Right atrium auricular region (tissue), 2 donors: ENCODE data around the gene SMIM38. TPM values are rescaled to one million over a fixed set of nuclear protein-coding genes. Genes with fewer than 3 reads are reported as not detected.
"Not testable (repeated sequence)": the region's sequence is repeated elsewhere in the genome, so short reads cannot be mapped to it uniquely, and the experiment has no call there.

Experiments
- DNase-seq: peaks from one replicate; pipeline ENCODE4 v3.0.0-alpha.2; 2019; ENCODE audit warnings: low spot score
- H3K27ac ChIP-seq, 2 donors: fragments of 200-600 bp; sonication (generic); 1 replicate in 1 of 2; 2 replicates in 1 of 2; pipeline ENCODE4 v1.5.1; 2016 to 2019
- H3K27me3 ChIP-seq, 2 donors: fragments of 200-600 bp; sonication (generic); one replicate each; pipeline versions ENCODE4 v1.5.1 to v1.6.0; 2017 to 2019
- H3K36me3 ChIP-seq: fragments of 200-600 bp; sonication (generic); one replicate; pipeline ENCODE4 v1.5.1; 2016
- H3K4me1 ChIP-seq, 2 donors: fragments of 200-600 bp; sonication (generic); one replicate each; pipeline versions ENCODE4 v1.5.1 to v1.6.0; 2017 to 2019
- H3K4me3 ChIP-seq, 2 donors: fragments of 200-600 bp; sonication (generic); 1 replicate in 1 of 2; 2 replicates in 1 of 2; pipeline ENCODE4 v1.5.1; 2017 to 2019; ENCODE audit warnings: mild to moderate bottlenecking in 1 of 2, moderate library complexity in 1 of 2
- H3K9me3 ChIP-seq, 2 donors: fragments of 200-600 bp; sonication (generic); one replicate each; pipeline ENCODE4 v1.5.1; 2019
- total RNA-seq, 2 donors: library from RNA; depleted of rRNA; stranded (reverse); fragments of >200 nt; gene quantifications; one replicate each; pipeline ENCODE4 v1.1.0, GENCODE V29; 2016
- TF ChIP-seq, protein P1 (sequence below), 2 donors: fragments of 200-600 bp; sonication (generic); IDR thresholded peaks; one replicate each; pipeline ENCODE4 v1.5.1; 2019; ENCODE audit warnings: antibody characterized with exemption in 2 of 2

SMIM38 gene
- total RNA-seq, 2 donors from 2014 or later: 0.35 TPM; not detected in 1

DNA sequence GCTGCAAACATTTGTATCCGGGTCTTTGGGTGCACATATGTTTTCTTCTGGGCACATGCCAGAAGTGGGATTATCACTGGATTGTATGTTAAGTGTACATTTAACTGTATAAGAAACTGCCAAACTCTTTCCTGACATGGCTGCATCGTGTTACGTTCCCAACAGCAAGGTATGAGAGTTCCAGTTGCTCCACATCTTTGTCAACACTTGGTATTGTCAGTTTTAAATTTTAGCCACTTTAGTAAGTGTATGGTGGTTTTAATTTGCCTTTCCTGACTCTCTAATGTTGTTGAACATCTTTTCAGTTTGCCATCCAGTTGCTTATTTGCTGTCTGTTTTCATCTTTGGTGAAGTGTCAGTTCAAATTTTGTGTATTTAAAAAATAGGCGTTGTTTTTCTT is 22.5 kb upstream of the SMIM38 start:
- DNase-seq: no peak
- Histone ChIP-seq H3K9me3 (peaks cover 0 to 5% of the 10 kb centered on the region in 2 donors), H3K36me3 (no peaks in the 10 kb centered on the region), H3K27me3 (no peaks in the 10 kb centered on the region), H3K4me1 (peaks cover 0 to 16% of the 10 kb centered on the region in 2 donors), H3K27ac (no peak overlapping the region), H3K4me3 (no peak overlapping the region)
- TF ChIP-seq, protein P1, sequence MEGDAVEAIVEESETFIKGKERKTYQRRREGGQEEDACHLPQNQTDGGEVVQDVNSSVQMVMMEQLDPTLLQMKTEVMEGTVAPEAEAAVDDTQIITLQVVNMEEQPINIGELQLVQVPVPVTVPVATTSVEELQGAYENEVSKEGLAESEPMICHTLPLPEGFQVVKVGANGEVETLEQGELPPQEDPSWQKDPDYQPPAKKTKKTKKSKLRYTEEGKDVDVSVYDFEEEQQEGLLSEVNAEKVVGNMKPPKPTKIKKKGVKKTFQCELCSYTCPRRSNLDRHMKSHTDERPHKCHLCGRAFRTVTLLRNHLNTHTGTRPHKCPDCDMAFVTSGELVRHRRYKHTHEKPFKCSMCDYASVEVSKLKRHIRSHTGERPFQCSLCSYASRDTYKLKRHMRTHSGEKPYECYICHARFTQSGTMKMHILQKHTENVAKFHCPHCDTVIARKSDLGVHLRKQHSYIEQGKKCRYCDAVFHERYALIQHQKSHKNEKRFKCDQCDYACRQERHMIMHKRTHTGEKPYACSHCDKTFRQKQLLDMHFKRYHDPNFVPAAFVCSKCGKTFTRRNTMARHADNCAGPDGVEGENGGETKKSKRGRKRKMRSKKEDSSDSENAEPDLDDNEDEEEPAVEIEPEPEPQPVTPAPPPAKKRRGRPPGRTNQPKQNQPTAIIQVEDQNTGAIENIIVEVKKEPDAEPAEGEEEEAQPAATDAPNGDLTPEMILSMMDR (IDR thresholded peaks at IDR 0.05): no peak

DNA sequence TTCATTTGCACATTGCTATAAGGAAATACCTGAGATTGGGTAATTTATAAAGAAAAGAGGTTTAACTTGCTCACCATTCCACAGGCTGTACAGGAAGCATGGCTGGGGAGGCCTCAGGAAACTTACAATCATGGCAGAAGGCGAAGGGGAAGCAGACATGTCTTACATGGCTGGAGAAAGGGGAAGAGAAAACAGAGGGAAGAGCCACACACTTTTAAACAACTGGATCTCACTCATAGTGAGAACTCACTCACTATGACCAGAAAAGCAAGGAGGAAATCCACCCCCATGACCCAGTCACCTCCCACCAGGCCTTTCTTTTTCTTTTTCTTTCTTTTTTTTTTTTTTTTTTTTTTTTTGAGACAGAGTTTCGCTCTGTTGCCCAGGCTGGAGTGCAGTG is 21.6 kb upstream of the SMIM38 start:
- H3K9me3 ChIP-seq, H3K4me3 ChIP-seq, DNase-seq, H3K36me3 ChIP-seq, H3K27ac ChIP-seq, H3K27me3 ChIP-seq: not testable (repeated sequence)
- peaks cover 0 to 16% of the 10 kb centered on the region in 2 donors for H3K4me1 ChIP-seq

DNA sequence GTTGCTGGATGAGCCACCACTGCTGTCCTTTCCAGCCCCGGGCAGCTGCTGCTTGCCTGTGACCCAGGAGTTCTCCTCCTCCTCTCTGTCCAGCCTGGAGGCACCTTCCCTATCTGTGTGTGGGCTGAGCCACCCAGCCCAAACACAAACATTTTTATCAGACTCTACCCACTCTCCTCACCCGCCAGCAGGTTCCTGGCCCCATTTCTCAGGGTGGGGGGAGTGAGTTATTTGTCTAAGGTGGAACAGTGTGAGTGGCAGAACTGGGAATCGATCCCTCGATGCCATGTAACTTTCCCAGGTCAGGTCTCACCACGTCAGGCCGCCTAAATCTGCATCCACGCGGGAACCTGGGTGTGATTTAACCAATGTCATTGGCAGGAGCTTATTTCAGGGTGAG is 20.8 kb upstream of the SMIM38 start:
- peaks cover 0 to 16% of the 10 kb centered on the region in 2 donors for H3K4me1 ChIP-seq
- no peak overlapping the region for H3K4me3 ChIP-seq
- no peaks in the 10 kb centered on the region for H3K36me3 ChIP-seq
- TF ChIP-seq, protein P1 (IDR thresholded peaks at IDR 0.05): no peak
- peaks cover 0 to 5% of the 10 kb centered on the region in 2 donors for H3K9me3 ChIP-seq
- DNase-seq: no peak
- no peaks in the 10 kb centered on the region for H3K27me3 ChIP-seq
- H3K27ac ChIP-seq: no peak overlapping the region

DNA sequence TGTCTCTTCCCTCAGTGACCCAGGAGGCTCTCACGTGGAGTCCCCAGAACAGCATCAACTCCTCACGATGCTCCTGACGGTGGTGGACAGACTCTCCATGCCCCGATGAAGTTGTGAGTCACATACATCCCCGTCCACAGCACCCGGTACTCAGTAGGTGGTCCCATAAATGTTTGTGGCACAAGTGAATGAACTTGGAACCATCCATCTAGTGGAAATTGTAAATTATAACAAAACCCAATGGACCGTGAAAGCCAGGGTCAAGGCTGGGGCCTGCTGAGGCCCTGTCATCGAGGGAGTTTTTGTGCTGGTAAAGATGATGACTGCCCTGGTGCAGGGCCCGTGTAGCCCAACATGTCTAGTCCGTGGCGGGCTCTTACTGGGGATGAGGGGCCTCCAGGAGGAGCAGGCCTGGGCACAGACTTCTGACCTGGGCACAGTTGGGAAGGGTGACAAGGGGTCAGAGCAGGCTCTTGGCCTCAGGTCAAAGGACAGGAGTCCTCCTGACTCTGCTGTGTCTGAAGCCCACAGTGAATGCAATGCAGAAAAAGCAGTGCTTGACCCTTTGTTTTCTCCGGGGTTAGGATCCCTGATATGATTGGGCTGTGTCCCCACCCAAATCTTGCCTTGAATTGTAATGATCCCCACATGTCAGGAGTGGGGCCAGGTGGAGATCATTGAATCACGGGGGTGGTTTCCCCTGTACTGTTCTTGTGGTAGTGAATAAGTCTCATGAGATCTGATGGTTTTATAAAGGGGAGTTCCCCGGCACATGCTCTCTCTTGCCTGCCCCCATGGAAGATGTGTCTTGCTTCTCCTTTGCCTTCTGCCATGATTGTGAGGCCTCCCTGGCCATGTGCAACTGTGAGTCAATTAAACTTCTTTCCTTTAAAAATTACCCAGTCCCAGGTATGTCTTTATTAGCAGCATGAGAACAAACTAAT is 20.0 kb upstream of the SMIM38 start:
- no peak overlapping the region for H3K4me3 ChIP-seq
- peaks cover 0 to 14% of the 10 kb centered on the region in 2 donors for H3K4me1 ChIP-seq
- H3K9me3 ChIP-seq: peaks cover 0 to 5% of the 10 kb centered on the region in 2 donors
- no peak for DNase-seq
- no peak overlapping the region for H3K27ac ChIP-seq
- TF ChIP-seq, protein P1 (IDR thresholded peaks at IDR 0.05): no peak
- H3K36me3 ChIP-seq: no peaks in the 10 kb centered on the region
- H3K27me3 ChIP-seq: no peaks in the 10 kb centered on the region

DNA sequence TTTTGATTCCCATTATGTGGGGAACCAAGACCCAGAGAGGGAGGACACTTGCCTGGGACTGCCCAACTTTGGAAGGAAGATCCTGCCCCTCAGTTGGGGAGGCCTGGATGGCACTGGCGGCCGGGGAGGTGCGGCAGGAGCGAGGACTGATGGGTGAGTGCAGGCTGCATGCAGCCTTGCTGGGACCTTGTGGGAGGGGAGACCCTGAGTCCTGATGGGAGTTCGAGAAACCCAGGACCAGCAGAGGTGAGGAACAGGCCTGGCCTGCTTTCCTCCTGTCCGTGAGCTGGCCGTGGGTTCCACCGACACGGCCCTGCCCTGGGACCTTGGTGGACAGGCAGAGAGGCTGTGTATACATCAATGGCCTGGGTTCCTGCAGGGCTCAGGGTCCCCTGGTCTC is 19.3 kb upstream of the SMIM38 start:
- no peak overlapping the region for H3K4me3 ChIP-seq
- no peak for DNase-seq
- TF ChIP-seq, protein P1 (IDR thresholded peaks at IDR 0.05): no peak

DNA sequence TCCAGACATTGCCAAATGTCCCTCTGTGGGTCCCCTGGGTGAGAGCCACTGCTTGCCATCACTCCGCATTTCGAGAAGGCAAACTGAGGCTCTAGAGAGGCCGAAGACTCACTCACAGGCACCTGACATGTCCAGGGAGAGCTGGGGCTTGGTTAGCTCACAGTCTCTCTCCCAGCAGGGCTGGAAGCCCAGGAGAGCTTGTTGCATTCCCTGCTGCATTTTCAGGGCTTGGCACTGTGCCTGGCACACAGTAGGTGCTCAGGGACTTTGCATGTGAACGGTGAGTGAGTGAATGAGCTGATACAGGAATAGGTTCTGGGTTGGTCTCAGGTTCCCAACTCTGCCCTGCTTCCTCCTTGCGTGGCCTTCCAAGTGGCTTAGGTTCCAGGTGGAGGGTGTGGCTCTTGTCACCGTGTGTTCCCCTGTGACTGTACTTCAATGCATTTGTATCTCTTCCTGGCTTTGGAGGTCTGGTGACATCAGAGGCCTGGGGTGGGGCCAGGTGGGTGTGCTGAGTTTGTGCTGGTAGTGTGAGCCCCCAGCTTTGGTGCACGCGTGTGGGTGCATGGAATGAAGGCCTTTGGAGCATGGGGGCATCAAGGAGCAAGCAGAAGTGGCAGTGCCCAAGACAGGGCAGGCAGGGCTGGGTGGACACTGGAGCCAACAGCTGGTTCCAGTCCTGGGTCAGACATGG is 18.4 kb upstream of the SMIM38 start:
- Histone ChIP-seq H3K4me3 (no peak overlapping the region), H3K9me3 (peaks cover 0 to 5% of the 10 kb centered on the region in 2 donors), H3K27ac (no peak overlapping the region), H3K4me1 (no peaks in the 10 kb centered on the region), H3K27me3 (no peaks in the 10 kb centered on the region), H3K36me3 (no peaks in the 10 kb centered on the region)
- TF ChIP-seq, protein P1 (IDR thresholded peaks at IDR 0.05): no peak
- no peak for DNase-seq

More for the DNA sequence above, 19.3 kb upstream of the SMIM38 start:
- peaks cover 0 to 6% of the 10 kb centered on the region in 2 donors for H3K4me1 ChIP-seq
- no peaks in the 10 kb centered on the region for H3K27me3 ChIP-seq
- peaks cover 0 to 5% of the 10 kb centered on the region in 2 donors for H3K9me3 ChIP-seq
- no peak overlapping the region for H3K27ac ChIP-seq
- no peaks in the 10 kb centered on the region for H3K36me3 ChIP-seq
